ENCODE data around the gene INTS1. TPM values are rescaled to one million over a fixed set of nuclear protein-coding genes. Genes with fewer than 3 reads are reported as not detected.

The INTS1 gene
- total and polyA plus RNA-seq, 10 of the 15 experiments (the other 5 are each of a cell fraction or from before 2014, with no cell fraction given) = 0.52 to 89.0 (median 15.1) TPM

DNA sequence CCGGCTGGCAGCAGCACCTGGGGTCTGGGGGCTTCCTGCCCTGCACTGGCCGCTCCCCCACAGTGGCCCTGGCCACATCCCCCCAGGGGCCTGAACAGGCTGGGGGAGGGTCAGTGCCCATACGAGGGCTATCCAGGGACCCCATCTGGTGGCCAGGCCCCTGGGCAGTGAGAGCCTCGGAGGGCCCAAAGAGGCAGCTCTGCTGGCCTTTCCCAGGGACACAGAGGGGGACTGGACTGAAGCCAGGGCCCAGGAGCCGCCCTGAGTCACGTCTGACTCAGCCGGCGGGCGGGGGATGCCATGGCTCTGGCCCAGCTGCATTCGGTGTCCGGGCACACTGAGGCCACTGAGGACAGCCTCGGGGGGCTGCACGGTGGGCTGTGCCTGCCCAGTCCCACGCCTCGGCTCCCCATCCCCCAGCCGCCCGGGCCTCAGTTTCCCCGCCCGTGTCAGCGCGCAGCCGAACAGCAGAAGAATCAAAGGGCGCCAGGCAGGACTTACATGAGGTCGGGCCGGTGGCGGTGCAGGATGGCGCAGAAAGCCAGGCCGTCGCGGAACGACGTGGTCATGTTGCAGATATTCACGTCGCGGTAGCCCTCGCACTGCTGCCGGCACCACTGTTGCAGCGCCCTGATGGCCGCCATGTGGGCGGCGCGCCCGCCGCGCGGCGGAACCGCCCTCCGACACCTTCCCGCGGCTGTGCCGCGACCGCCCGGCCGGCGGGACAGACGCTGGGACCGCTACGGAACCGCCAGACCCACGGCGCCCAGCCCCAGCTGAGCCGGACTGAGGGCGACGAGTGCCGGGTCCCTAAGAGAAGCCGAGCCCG lies 45.3 kb downstream of the INTS1 start, which contains the start of gene MICALL2 (continued):
- 0 out of 2 replicates have a peak, but pooled peaks have one; percentile 40 for TF ChIP-seq ZNF207 (IDR thresholded peaks at IDR 0.05; ENCODE audit: borderline replicate concordance)
- no peak for TF ChIP-seq SMAD1 (IDR thresholded peaks at IDR 0.05; ENCODE audit: low read depth, partially characterized antibody)
- 0 out of 3 replicates have a peak, but pooled peaks of 1 of the 2 experiments have one; percentile 25 for TF ChIP-seq EGR1 (IDR thresholded peaks at IDR 0.05; ENCODE audit: borderline replicate concordance in 1 of 2, low read depth in 2 of 2, low read length in 2 of 2)
- no peak for TF ChIP-seq GABPA (IDR thresholded peaks at IDR 0.05; ENCODE audit: low read depth)
- TF ChIP-seq NBN (IDR thresholded peaks at IDR 0.05) = no peak
- no peak for TF ChIP-seq CHD4 (IDR thresholded peaks at IDR 0.05)
- peak; percentile 44; the same call in 1 of the 2 replicates for TF ChIP-seq GATAD2B (conservative IDR thresholded peaks at IDR 0.05; ENCODE audit: low read depth)

- H3K4me3 ChIP-seq = peak overlapping the region; percentile 73; the same call in 1 of the 2 replicates
- no peak overlapping the region for H3K27ac ChIP-seq (ENCODE audit: control insufficient read depth, insufficient read depth)
- no peak overlapping the region for H2AFZ ChIP-seq (ENCODE audit: control insufficient read depth, low read depth, low read length)
- in situ Hi-C loops (cut with MboI) (no loop called here), intact Hi-C loops (cut with micrococcal nuclease; ENCODE audit: unreplicated experiment) (no loop called here)
- ChIA-PET SMC1A (ENCODE audit: uncharacterized antibody, unreplicated experiment) (no interaction called here), CTCF (interaction anchor here (0.6 to 1.1 kb wide), 2 partner anchors 25 to 417 kb away, joined by 3 to 4 read pairs; no protein-coding TSS in a partner anchor), RAD21 (ENCODE audit: unreplicated experiment) (no interaction called here), POLR2A (no interaction called here)
- FAIRE-seq (no peak), ATAC-seq (no peak), DNase-seq (ENCODE audit: low read depth, low spot score) (no peak)
- H3K9me3 ChIP-seq (replicated peaks; ENCODE audit: control insufficient read depth, insufficient read depth, low read length) = no peaks in the 10 kb centered on the region
- no peaks in the 10 kb centered on the region for H3K36me3 ChIP-seq (ENCODE audit: control insufficient read depth in 2 of 2, insufficient read depth in 2 of 2, low read length in 1 of 2)
- H4K20me1 ChIP-seq (ENCODE audit: control insufficient read depth, insufficient read depth) = no peaks in the 10 kb centered on the region
- H3K79me2 ChIP-seq (ENCODE audit: control insufficient read depth, insufficient read depth, low read length) = no peaks in the 10 kb centered on the region
- 47% methylated on average over 23 of the region's 23 CpGs for WGBS (ENCODE audit: insufficient coverage, insufficient replicate concordance, low lambda C conversion rate, missing lambda C conversion rate)
- no peaks in the 10 kb centered on the region; a peak in 1 of 4 replicates for H3K27me3 ChIP-seq (replicated peaks in 1 of 2; ENCODE audit: control insufficient read depth in 2 of 2, insufficient read depth in 2 of 2, low read length in 1 of 2)
- peaks cover 17% of the 10 kb centered on the region for H3K4me1 ChIP-seq (ENCODE audit: control insufficient read depth, insufficient read depth, low read length)
- TF ChIP-seq CEBPB (IDR thresholded peaks at IDR 0.05; ENCODE audit: borderline replicate concordance in 1 of 2, low read depth in 2 of 2, low read length in 2 of 2) = no peak
- no peak for TF ChIP-seq RCOR1 (conservative IDR thresholded peaks at IDR 0.05; ENCODE audit: low read depth, low read length)
- TF ChIP-seq TARDBP (IDR thresholded peaks at IDR 0.05; ENCODE audit: borderline replicate concordance) = no peak
- no peak for TF ChIP-seq CREB1 (IDR thresholded peaks at IDR 0.05; ENCODE audit: low read depth)
- TF ChIP-seq NFYB (IDR thresholded peaks at IDR 0.05; ENCODE audit: insufficient read depth, low read depth, low read length) = no peak
- no peak for TF ChIP-seq MTA3 (IDR thresholded peaks at IDR 0.05; ENCODE audit: borderline replicate concordance, low read length)
- no peak for TF ChIP-seq RBBP5 (conservative IDR thresholded peaks at IDR 0.05)
- no peak for TF ChIP-seq PAX5 (IDR thresholded peaks at IDR 0.05; ENCODE audit: borderline replicate concordance, low read depth, low read length)
- no peak for TF ChIP-seq PAX8 (IDR thresholded peaks at IDR 0.05)
- TF ChIP-seq CHD1 (IDR thresholded peaks at IDR 0.05; ENCODE audit: low read depth, low read length) = no peak
- TF ChIP-seq TAF1 (IDR thresholded peaks at IDR 0.05; ENCODE audit: borderline replicate concordance, low read depth, low read length) = no peak
- TF ChIP-seq CHD2 (IDR thresholded peaks at IDR 0.05; ENCODE audit: borderline replicate concordance, low read depth, low read length) = no peak
- H3K9ac ChIP-seq (ENCODE audit: control insufficient read depth, insufficient read depth, low read length) = no peak overlapping the region
- H3K4me2 ChIP-seq (ENCODE audit: control insufficient read depth, insufficient read depth) = peak overlapping the region; percentile 96
- BruUV-seq (replicated peaks) = no TSS peak
Observed at GRCh38 chr7:1457949-1458682, 46.1 kb downstream of the INTS1 start.

All from GM12878 (cell line).